Measurements from ENCODE around the gene TMEM143.
"Not testable (repeated sequence)": the region's sequence is repeated elsewhere in the genome, so short reads cannot be mapped to it uniquely, and the experiment has no call there.

The TMEM143 gene

GRCh38 chr19:48330012-48330681 lies 33.6 kb downstream of the TMEM143 start:
- DNase-seq (ENCODE audit: low read depth in 2 of 2): peak in 1 of 2 donors; percentile 60

GRCh38 chr19:48329167-48329891 lies 34.4 kb downstream of the TMEM143 start:
- DNase-seq (ENCODE audit: low read depth in 2 of 2): no peak

- peak; percentile 62 to 71 for DNase-seq (ENCODE audit: low read depth in 2 of 2)
Measured at GRCh38 chr19:48325265-48325910, 38.4 kb downstream of the TMEM143 start, which contains the start of gene EMP3. Gene EMP3, plus strand, starts transcription at chr19:48325552. Its CDS starts 1,293 bp downstream, at chr19:48326845.

GRCh38 chr19:48321622-48322591 lies 41.8 kb downstream of the TMEM143 start:
- peak; percentile 98 to 100 for DNase-seq (ENCODE audit: low read depth in 2 of 2)

GRCh38 chr19:48321372-48321621 lies 42.4 kb downstream of the TMEM143 start:
- peak; percentile 87 to 96 for DNase-seq (ENCODE audit: low read depth in 2 of 2)

GRCh38 chr19:48319647-48320541 lies 43.8 kb downstream of the TMEM143 start:
- DNase-seq (ENCODE audit: low read depth in 2 of 2): peak; percentile 55 to 61

GRCh38 chr19:48318286-48318987 lies 45.3 kb downstream of the TMEM143 start:
- DNase-seq (ENCODE audit: low read depth in 2 of 2): no peak

- DNase-seq (ENCODE audit: low read depth in 2 of 2): not testable (repeated sequence)
Measured at GRCh38 chr19:48317708-48317960, 46.1 kb downstream of the TMEM143 start.

GRCh38 chr19:48315712-48316111 lies 48.0 kb downstream of the TMEM143 start:
- DNase-seq (ENCODE audit: low read depth in 2 of 2): no peak

- no peak for DNase-seq (ENCODE audit: low read depth in 2 of 2)
Measured at GRCh38 chr19:48311384-48311783, 52.4 kb downstream of the TMEM143 start.

GRCh38 chr19:48310227-48310626 lies 53.5 kb downstream of the TMEM143 start:
- no peak for DNase-seq (ENCODE audit: low read depth in 2 of 2)

- not testable (repeated sequence) for DNase-seq (ENCODE audit: low read depth in 2 of 2)
Measured at GRCh38 chr19:48309731-48310130, 54.0 kb downstream of the TMEM143 start.

- no peak for DNase-seq (ENCODE audit: low read depth in 2 of 2)
Measured at GRCh38 chr19:48308631-48309586, 54.8 kb downstream of the TMEM143 start.

- DNase-seq (ENCODE audit: low read depth in 2 of 2): no peak
Measured at GRCh38 chr19:48303866-48304265, 59.9 kb downstream of the TMEM143 start.

- DNase-seq (ENCODE audit: low read depth in 2 of 2): no peak
Measured at GRCh38 chr19:48303367-48303766, 60.4 kb downstream of the TMEM143 start.

- no peak for DNase-seq (ENCODE audit: low read depth in 2 of 2)
Measured at GRCh38 chr19:48302600-48302959, 61.2 kb downstream of the TMEM143 start.

- DNase-seq (ENCODE audit: low read depth in 2 of 2): no peak
Measured at GRCh38 chr19:48301886-48302599, 61.7 kb downstream of the TMEM143 start.

- no peak for DNase-seq (ENCODE audit: low read depth in 2 of 2)
Measured at GRCh38 chr19:48297975-48298374, 65.8 kb downstream of the TMEM143 start.

Data from stimulated activated CD4-positive, alpha-beta T cell treated with anti-CD3 and anti-CD28 coated beads, Interleukin-1b, Interleukin-23, amount 100 ng/mL, for 1 hour (primary cell).